ENCODE measurements around the gene PTMA. TPM values are rescaled to one million over a fixed set of nuclear protein-coding genes. Genes with fewer than 3 reads are reported as not detected.

PTMA gene
- total and polyA plus RNA-seq, 9 of the 15 experiments (the other 6 are each of a cell fraction or from before 2014, with no cell fraction given): 429 to 2,322 (median 1,578) TPM

GRCh38 chr2:231664727-231665126, 43.6 kb upstream of the PTMA start:
- peak in 1 of 4 experiments; percentile 55 for DNase-seq (ENCODE audit: extremely low read depth in 1 of 4, low spot score in 3 of 4)
- WGBS (ENCODE audit: insufficient coverage, low coverage, missing lambda C conversion rate): 22% methylated on average over 6 of the region's 8 CpGs
- ATAC-seq: no peak
- Histone ChIP-seq H3K27me3 (ENCODE audit: control insufficient read depth in 2 of 2, insufficient read depth in 2 of 2, low read length in 2 of 2) (no peaks in the 10 kb centered on the region), H3K79me2 (ENCODE audit: control insufficient read depth, insufficient read depth, low read length) (no peaks in the 10 kb centered on the region), H3K4me2 (ENCODE audit: insufficient read depth, low read length) (no peak overlapping the region), H4K20me1 (replicated peaks; ENCODE audit: control insufficient read depth, insufficient read depth, low read length) (no peaks in the 10 kb centered on the region), H3K9me3 (replicated peaks; ENCODE audit: control insufficient read depth, insufficient read depth, low read depth, low read length) (no peaks in the 10 kb centered on the region), H3K9me1 (ENCODE audit: control insufficient read depth, insufficient read depth, low read length) (no peaks in the 10 kb centered on the region), H2AFZ (ENCODE audit: low read depth, low read length) (peak overlapping the region; percentile 83), H3K4me3 (no peak overlapping the region), H3K4me1 (replicated peaks in 1 of 2; ENCODE audit: control insufficient read depth in 2 of 2, insufficient read depth in 2 of 2, low read length in 2 of 2) (peaks cover 25 to 55% of the 10 kb centered on the region in 2 experiments; a peak in 4 of 5 replicates), H3K36me3 (ENCODE audit: control insufficient read depth, insufficient read depth, low read length) (no peaks in the 10 kb centered on the region), H3K27ac (ENCODE audit: extremely low read depth, low read depth, low read length) (peak overlapping the region; percentile 85), H3K9ac (ENCODE audit: insufficient read depth in 1 of 2, low read depth in 2 of 2, low read length in 2 of 2) (peak overlapping the region; percentile 79 to 90)
- ChIA-PET POLR2A (no interaction called here), CTCF (ENCODE audit: low intra/inter-chr PET ratio) (no interaction called here)
- BruUV-seq (replicated peaks): no TSS peak
- intact Hi-C loops (cut with micrococcal nuclease): no loop called here
- in situ Hi-C loops (cut with MboI): no loop called here
- FAIRE-seq: peak; percentile 79
- TF ChIP-seq ZNF274 (IDR thresholded peaks at IDR 0.05; ENCODE audit: borderline replicate concordance, low read depth, low read length) (no peak), ZNF133 (CRISPR knock-in tag; IDR thresholded peaks at IDR 0.05) (no peak), KLF1 (tag; IDR thresholded peaks at IDR 0.05) (no peak), NCOA6 (IDR thresholded peaks at IDR 0.05) (no peak), L3MBTL2 (IDR thresholded peaks at IDR 0.05) (peak; percentile 65), TCF7L2 (IDR thresholded peaks at IDR 0.05; ENCODE audit: low read depth, low read length) (no peak), SREBF2 (CRISPR knock-in tag; IDR thresholded peaks at IDR 0.05) (no peak), PREB (CRISPR knock-in tag; IDR thresholded peaks at IDR 0.05) (no peak), RBFOX2 (IDR thresholded peaks at IDR 0.05; ENCODE audit: low read depth, low read length) (no peak), ZBTB17 (CRISPR knock-in tag; IDR thresholded peaks at IDR 0.05) (no peak), ZNF512 (tag; IDR thresholded peaks at IDR 0.05) (no peak), SMAD2 (IDR thresholded peaks at IDR 0.05; ENCODE audit: low read depth, low read length) (no peak), ZFX (CRISPR knock-in tag; IDR thresholded peaks at IDR 0.05) (peak; percentile 21; the same call in 1 of the 2 replicates), ARID4B (CRISPR knock-in tag; IDR thresholded peaks at IDR 0.05) (no peak), NR3C1 (CRISPR knock-in tag; IDR thresholded peaks at IDR 0.05) (no peak), MBD1 (CRISPR knock-in tag; IDR thresholded peaks at IDR 0.05) (no peak)

Data from K562 (cell line).